Smooth muscle cell (in vitro differentiated cells): ENCODE measurements around the gene NTRK3. TPM values are rescaled to one million over a fixed set of nuclear protein-coding genes. Genes with fewer than 3 reads are reported as not detected.

Source experiments
- DNase-seq: peaks from one replicate; lab custom pipeline; 2025; ENCODE audit not compliant: unreplicated experiment; lab: John Stamatoyannopoulos, UW
- H2AFZ ChIP-seq: fragments of 200-600 bp; sonication (generic); 2 replicates; pipeline ENCODE4 v1.6.0; 2016; ENCODE audit warnings: antibody characterized with exemption, low read depth, mild to moderate bottlenecking
- H3F3A ChIP-seq: fragments of 200-600 bp; sonication (generic); 2 replicates; pipeline ENCODE4 v1.6.0; 2017; ENCODE audit warnings: antibody characterized with exemption, low read depth
- H3K27ac ChIP-seq: fragments of 200-600 bp; sonication (generic); 2 replicates; pipeline ENCODE4 v1.5.1; 2016; ENCODE audit warnings: low read depth, mild to moderate bottlenecking
- H3K27me3 ChIP-seq: fragments of 200-600 bp; sonication (generic); 2 replicates; pipeline ENCODE4 v1.6.1; 2016; ENCODE audit warnings: low read depth, mild to moderate bottlenecking
- H3K36me3 ChIP-seq: fragments of 200-600 bp; sonication (generic); 2 replicates; pipeline ENCODE4 v1.5.1; 2016; ENCODE audit warnings: low read depth
- H3K4me1 ChIP-seq: fragments of 200-600 bp; sonication (generic); 2 replicates; pipeline ENCODE4 v1.5.1; 2016; ENCODE audit warnings: low read depth
- H3K4me2 ChIP-seq: fragments of 200-600 bp; sonication (generic); 2 replicates; pipeline ENCODE4 v1.6.0; 2016; ENCODE audit warnings: mild to moderate bottlenecking
- H3K4me3 ChIP-seq: fragments of 200-600 bp; sonication (generic); 2 replicates; pipeline ENCODE4 v1.5.1; 2016; ENCODE audit warnings: mild to moderate bottlenecking
- H3K79me2 ChIP-seq: fragments of 200-600 bp; sonication (generic); 2 replicates; pipeline ENCODE4 v1.6.0; 2016; ENCODE audit warnings: low read depth, mild to moderate bottlenecking
- H3K9ac ChIP-seq: fragments of 200-600 bp; sonication (generic); 2 replicates; pipeline ENCODE4 v1.6.0; 2016; ENCODE audit warnings: low read depth
- H3K9me3 ChIP-seq: fragments of 200-600 bp; sonication (generic); replicated peaks from 2 replicates; pipeline ENCODE4 v1.5.1; 2016; ENCODE audit warnings: low read depth
- H4K20me1 ChIP-seq: fragments of 200-600 bp; sonication (generic); 2 replicates; pipeline ENCODE4 v1.6.0; 2016; ENCODE audit warnings: low read depth
- CTCF ChIP-seq: fragments of 200-600 bp; sonication (generic); IDR thresholded peaks from 2 replicates; pipeline ENCODE4 v1.5.1; 2017; ENCODE audit warnings: borderline replicate concordance, mild to moderate bottlenecking, antibody characterized with exemption; ENCODE audit not compliant: insufficient read depth, poor library complexity, severe bottlenecking
- whole genome bisulfite sequencing: methylation state at CpG from one replicate; pipeline ENCODE4 v1.1.7; 2016; ENCODE audit warnings: low lambda C conversion rate; 5-methylcytosine and 5-hydroxymethylcytosine counted together
- polyA plus RNA-seq: library from polyadenylated mRNA; unstranded; fragments of >200 nt; fragmentation: Nextera tagmentation; extraction: Ambion mirVana; gene quantifications from 2 replicates; pipeline ENCODE4 v1.2.1, GENCODE V29; 2016
- total RNA-seq: library from RNA; depleted of rRNA; stranded (reverse); fragments of >200 nt; gene quantifications from 2 replicates; pipeline ENCODE4 v1.2.3, GENCODE V29; 2014

Gene NTRK3
- total and polyA plus RNA-seq, 2 experiments from 2014 or later = 3.3 to 3.5 TPM

- no peak overlapping the region for H3K4me3 ChIP-seq
- no peaks in the 10 kb centered on the region for H3F3A ChIP-seq
- no peaks in the 10 kb centered on the region for H3K27me3 ChIP-seq
- no peaks in the 10 kb centered on the region for H3K9me3 ChIP-seq
- H3K79me2 ChIP-seq = no peaks in the 10 kb centered on the region
- no peaks in the 10 kb centered on the region for H3K36me3 ChIP-seq
- no peak overlapping the region for H3K27ac ChIP-seq
- DNase-seq = no peak
- no peaks in the 10 kb centered on the region for H4K20me1 ChIP-seq
- TF ChIP-seq CTCF = no peak
- no peak overlapping the region for H3K4me2 ChIP-seq
- H2AFZ ChIP-seq = no peak overlapping the region
- WGBS = 84% methylated on average over 3 of the region's 3 CpGs
- no peak overlapping the region for H3K9ac ChIP-seq
- H3K4me1 ChIP-seq = no peaks in the 10 kb centered on the region
Observed at GRCh38 chr15:87828608-87829007, 427.9 kb downstream of the NTRK3 start.

GRCh38 chr15:87827131-87827530, 429.4 kb downstream of the NTRK3 start:
- H3K9ac ChIP-seq = no peak overlapping the region
- no peak overlapping the region for H3K4me2 ChIP-seq
- no peaks in the 10 kb centered on the region for H4K20me1 ChIP-seq
- no peak for DNase-seq
- no peak overlapping the region for H3K4me3 ChIP-seq
- H3K79me2 ChIP-seq = no peaks in the 10 kb centered on the region
- 75% methylated on average over 3 of the region's 3 CpGs for WGBS
- H3K4me1 ChIP-seq = no peaks in the 10 kb centered on the region
- H3K9me3 ChIP-seq = no peaks in the 10 kb centered on the region
- no peak for TF ChIP-seq CTCF
- no peaks in the 10 kb centered on the region for H3F3A ChIP-seq
- H3K27me3 ChIP-seq = no peaks in the 10 kb centered on the region
- H2AFZ ChIP-seq = no peak overlapping the region
- no peak overlapping the region for H3K27ac ChIP-seq
- no peaks in the 10 kb centered on the region for H3K36me3 ChIP-seq

GRCh38 chr15:87826119-87826747, 430.3 kb downstream of the NTRK3 start:
- Histone ChIP-seq H3K27ac (no peak overlapping the region), H3K79me2 (no peaks in the 10 kb centered on the region), H3K27me3 (no peaks in the 10 kb centered on the region), H3K4me2 (no peak overlapping the region), H4K20me1 (no peaks in the 10 kb centered on the region), H3K4me3 (no peak overlapping the region), H3K36me3 (no peaks in the 10 kb centered on the region), H3K9me3 (no peaks in the 10 kb centered on the region), H3K4me1 (no peaks in the 10 kb centered on the region), H3F3A (no peaks in the 10 kb centered on the region), H3K9ac (no peak overlapping the region), H2AFZ (no peak overlapping the region)
- DNase-seq = no peak
- no peak for TF ChIP-seq CTCF
- WGBS = 54% methylated on average over 8 of the region's 8 CpGs

GRCh38 chr15:87818756-87819155, 437.8 kb downstream of the NTRK3 start:
- Histone ChIP-seq H3F3A (no peaks in the 10 kb centered on the region), H3K27me3 (no peaks in the 10 kb centered on the region), H3K79me2 (no peaks in the 10 kb centered on the region), H4K20me1 (no peaks in the 10 kb centered on the region), H3K27ac (no peak overlapping the region), H3K9ac (no peak overlapping the region), H3K4me2 (no peak overlapping the region), H2AFZ (no peak overlapping the region), H3K4me1 (no peaks in the 10 kb centered on the region), H3K4me3 (no peak overlapping the region), H3K36me3 (no peaks in the 10 kb centered on the region), H3K9me3 (no peaks in the 10 kb centered on the region)
- WGBS = 100% methylated on average over 1 of the region's 1 CpG
- DNase-seq = no peak
- TF ChIP-seq CTCF = no peak
